ENCODE data around the gene TMEM253.

Gene TMEM253

DNA sequence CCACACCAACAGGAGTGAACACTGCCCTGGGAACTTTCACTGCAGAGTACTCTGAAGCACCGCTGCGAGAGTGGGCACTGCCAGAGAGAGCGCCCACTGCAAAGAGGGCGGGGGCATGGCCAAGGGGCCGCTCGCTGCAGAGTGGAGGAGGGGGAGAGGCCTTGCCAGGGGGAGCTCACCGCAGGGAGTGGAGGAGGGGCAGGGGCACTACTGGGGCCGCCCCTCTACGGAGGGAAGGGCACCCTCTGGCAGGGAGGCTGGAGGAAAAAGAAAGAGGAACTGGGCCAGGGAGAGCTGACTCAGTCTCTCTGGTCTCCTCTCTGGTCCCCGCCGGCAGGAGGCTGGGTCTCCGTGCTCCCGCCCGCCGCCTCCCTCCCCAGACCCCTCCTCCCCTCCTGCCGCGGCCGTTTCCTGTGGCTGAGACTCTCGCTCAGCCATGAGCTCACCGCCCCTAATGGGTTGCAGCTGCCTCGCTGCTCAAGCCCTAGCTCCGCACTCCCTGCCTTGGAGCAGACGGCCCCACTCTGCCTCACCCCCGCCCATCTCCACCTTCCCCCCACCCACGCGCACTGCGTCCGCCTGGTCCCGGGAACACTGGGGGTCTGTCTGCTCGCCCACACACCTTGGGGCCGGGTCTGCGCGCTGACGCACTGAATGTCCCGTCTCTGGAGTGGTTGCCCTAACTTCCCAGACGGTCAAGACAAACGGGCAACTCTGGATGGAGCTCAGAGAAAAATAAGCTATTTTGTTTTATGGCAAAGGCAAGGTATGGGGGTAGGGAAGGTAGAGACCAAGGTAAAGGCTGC lies 29.4 kb upstream of the TMEM253 start:
- peak; percentile 41 for DNase-seq

GRCh38 chr14:21072031-21072473 lies 28.8 kb upstream of the TMEM253 start:
- DNase-seq = no peak

DNA sequence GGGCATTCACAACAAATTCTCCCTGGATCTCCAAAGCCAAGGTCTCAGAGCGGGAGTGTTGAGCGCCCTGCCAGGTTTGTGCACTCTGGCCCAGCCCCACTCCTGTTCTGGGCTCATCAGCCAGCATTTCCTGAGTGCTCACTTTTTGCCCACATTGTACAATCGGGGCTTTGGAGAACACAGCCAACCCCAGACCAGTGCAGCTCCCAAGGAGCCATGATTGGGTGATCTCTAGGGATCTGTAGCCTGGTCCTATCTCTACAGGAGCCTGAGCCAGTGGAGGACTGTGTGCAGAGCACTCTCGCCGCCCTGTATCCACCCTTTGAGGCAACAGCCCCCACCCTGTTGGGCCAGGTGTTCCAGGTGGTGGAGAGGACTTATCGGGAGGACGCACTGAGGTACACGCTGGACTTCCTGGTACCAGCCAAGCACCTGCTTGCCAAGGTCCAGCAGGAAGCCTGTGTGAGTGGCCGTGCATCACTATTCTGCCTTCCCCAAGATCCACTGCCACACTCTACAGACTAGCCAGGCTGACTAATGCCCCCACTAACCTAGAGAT lies 28.0 kb upstream of the TMEM253 start:
- DNase-seq = no peak

- DNase-seq = no peak
Observed at GRCh38 chr14:21073921-21074320, 26.9 kb upstream of the TMEM253 start.

- DNase-seq = no peak
Observed at GRCh38 chr14:21074398-21075272, 26.2 kb upstream of the TMEM253 start.

DNA sequence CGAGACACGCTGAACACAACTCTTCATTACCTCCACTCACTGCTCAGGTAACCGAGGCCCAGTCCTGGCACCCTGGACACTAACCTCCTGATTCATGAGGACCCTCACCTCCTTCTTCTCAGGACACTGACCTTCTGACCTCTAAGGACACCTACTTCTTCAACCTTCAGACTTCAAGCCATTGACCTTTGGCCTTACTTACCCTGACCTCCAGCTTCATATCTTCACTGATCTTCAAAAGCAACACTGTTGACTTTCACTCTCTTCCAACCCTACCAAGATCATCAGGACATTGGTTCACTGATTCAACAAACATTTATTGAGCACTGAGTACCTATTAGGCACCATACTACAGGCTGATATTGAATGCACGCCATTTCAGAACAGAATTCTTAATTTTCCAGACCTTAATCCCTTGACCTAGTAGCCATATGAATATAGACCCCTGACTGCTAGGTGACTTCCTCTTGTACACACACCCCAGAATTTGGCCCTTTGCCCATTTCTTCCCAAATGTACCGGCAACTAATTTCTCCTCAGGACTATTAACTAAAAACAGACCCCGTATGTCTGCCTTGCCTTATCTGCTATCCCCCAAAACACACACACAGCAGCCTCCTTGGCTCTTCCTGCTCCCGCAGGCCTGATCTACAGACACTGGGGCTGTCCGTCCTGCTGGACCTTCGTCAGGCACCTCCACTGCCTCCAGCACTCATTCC lies 25.0 kb upstream of the TMEM253 start:
- DNase-seq = no peak

DNA sequence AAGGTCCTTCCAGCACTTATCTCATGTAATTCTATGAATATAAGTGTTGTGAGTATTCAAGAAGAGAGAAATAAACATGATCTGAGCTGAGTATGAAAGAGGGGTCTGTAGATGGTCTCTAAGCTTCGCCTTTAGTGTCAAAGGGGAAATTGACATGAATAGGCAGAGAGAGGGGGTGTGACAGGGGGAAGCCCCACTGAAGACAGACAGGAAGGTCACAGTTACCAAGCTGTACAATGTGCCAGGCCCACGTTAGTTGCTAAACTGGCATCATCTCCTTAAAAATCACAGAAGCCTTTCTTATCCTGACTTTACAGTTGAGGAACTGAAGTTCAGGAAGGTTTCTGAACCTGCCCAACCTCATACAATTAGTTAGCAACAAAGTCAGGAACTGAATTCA lies 23.2 kb upstream of the TMEM253 start:
- DNase-seq = no peak

DNA sequence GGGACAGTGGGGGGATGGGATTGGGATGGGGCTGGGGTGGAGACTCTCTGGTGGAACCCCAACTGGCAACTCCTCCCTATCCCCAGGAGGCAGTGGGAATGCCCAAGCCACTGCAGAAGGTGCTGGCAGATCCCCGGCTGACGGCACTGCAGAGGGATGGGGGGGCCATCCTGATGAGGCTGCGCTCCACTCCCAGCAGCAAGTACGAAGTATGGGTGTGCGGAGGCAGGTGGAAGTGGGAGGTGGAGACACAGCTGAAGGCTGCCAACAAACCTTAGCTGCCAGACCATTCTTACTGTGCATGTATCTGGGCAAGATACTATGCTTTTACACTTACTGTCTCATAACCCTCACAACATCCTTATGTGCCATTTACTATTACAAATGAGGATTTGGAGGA lies 22.6 kb upstream of the TMEM253 start:
- DNase-seq = no peak

- no peak for DNase-seq
Observed at GRCh38 chr14:21078726-21079125, 22.1 kb upstream of the TMEM253 start.

DNA sequence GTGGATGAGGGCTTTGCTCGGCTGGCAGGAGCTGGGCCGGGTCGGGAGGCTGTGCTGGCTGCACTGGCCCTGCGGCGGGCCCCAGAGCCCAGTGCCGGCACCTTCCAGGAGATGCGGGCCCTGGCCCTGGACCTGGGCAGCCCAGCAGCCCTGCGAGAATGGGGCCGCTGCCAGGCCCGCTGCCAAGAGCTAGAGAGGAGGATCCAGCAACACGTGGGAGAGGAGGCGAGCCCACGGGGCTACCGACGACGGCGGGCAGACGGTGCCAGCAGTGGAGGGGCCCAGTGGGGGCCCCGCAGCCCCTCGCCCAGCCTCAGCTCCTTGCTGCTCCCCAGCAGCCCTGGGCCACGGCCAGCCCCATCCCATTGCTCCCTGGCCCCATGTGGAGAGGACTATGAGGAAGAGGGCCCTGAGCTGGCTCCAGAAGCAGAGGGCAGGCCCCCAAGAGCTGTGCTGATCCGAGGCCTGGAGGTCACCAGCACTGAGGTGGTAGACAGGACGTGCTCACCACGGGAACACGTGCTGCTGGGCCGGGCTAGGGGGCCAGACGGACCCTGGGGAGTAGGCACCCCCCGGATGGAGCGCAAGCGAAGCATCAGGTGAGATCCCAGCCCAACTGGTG lies 19.2 kb upstream of the TMEM253 start:
- DNase-seq = no peak

- no peak for DNase-seq
Observed at GRCh38 chr14:21083565-21084325, 17.1 kb upstream of the TMEM253 start.

GRCh38 chr14:21084396-21084795 lies 16.5 kb upstream of the TMEM253 start:
- no peak for DNase-seq

- no peak for DNase-seq
Observed at GRCh38 chr14:21084998-21085853, 15.6 kb upstream of the TMEM253 start.

DNA sequence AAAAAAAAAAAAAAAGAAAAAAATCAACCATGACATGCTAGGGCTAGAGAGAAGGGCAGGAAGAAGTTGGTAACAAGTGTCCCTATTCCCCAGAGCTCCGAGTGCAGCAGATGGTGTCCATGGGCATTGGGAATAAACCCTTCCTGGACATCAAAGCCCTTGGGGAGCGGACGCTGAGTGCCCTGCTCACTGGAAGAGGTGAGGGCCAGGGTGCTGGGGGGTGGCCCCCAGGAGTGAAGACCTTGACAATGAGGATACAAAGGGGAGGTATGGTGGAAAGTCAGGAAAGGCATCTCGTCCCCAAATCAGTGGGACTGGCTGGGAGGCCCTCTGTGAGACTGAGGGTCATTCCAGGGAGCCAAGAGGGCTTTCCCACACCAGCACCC lies 14.0 kb upstream of the TMEM253 start:
- no peak for DNase-seq

DNA sequence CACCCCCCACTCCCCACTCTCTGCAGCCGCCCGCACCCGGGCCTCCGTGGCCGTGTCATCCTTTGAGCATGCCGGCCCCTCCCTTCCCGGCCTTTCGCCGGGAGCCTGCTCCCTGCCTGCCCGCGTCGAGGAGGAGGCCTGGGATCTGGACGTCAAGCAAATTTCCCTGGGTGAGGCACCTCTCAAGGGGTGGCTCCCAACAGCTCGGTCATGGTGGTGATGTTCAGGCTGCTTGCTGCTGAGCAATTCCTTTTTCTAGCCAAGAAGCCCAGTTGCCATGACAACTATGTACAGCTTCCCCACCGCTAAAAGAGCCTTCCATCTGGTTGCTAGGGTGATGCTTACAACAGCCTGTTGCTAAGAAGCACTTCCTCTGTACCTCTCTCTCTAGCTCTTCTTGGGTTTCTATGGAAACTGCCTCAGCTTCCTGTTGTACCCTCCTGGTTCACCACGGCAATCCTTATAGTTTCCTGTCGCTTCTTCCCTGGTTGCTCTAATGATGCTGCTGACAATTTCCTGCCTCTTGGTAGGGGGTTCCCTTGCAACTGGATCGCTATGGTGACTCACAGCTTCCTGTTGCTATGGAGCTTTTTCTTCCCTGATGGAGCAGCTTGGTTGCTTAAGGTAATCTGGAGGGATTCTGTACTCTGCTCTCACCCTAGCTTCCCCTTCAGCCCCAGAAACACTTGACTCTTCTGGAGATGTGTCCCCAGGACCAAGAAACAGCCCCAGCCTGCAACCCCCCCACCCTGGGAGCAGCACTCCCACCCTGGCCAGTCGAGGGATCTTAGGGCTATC lies 13.4 kb upstream of the TMEM253 start:
- DNase-seq = peak; percentile 68

DNA sequence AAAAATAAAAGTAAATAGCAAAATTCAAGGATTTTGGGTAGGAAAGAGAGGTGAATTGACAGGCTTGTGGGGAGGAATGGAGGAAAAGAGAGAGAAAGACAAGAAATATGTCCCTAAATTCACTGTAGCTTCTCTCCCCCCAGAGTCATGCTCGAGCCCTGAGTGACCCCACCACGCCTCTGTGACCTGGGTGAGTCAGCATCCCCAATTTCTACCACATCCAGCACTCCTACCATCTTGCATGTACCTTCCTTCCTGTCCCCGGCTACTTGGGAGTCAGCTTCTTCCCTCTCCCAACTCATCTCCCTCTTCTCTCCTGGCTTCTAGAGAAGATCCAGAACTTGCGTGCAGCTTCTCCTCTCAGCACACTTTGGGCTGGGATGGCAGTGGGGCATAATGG lies 12.2 kb upstream of the TMEM253 start:
- DNase-seq = no peak

- DNase-seq = no peak
Observed at GRCh38 chr14:21089271-21089670, 11.6 kb upstream of the TMEM253 start.

DNA sequence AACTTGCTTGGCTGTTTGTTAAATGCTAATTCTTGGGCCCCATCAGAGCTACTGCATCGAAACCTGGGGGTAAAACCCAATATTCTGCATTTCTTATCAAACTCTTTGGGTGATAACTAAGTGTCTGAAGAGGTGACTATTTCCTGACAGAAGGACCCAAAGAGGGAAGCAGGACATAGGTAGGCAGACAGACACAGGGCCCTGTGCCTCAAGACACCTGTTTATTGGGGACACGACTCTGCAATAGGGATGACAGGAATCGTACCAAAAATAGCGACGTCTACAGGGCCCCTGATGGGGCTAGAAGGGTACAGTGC lies 11.0 kb upstream of the TMEM253 start:
- no peak for DNase-seq

DNA sequence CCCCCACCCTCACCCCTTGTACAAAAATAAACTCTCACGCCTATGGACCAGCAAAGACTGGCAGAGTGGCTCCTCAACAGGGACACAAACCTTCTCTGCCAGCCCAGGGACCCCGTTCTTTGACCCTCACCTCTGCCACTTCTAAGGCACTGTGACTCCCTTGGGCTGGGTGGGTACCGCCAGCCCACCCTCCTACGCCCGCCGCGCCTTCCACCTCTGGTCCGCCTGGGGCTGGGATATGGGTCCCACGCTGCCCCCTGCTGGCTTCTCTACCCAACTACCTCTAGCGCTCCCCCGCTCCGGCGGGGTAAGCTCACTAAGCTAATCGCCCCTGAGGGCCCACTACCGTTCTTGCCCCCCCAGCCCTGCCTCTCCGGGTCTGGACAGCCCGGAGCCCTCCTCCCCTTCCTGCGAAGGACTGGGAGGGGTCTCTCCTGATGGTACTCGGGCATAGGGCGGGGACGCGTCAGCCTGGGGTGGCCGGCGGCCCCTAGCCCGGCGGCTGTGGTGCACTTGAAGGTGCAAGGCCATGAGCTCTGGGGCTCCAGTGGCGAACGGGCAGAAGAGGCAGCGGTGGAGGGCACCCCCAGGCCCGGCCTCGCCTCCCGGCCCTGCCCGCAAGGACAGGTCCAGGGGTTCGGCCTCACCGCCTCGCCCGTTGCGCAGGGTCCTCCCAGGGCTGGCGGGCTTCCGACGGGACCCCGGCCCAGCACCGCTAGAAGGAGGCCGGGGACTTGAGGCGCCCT lies 10.5 kb upstream of the TMEM253 start:
- peak; percentile 16 for DNase-seq
